ENCODE measurements around the gene P3H3.

The P3H3 gene, protein sequence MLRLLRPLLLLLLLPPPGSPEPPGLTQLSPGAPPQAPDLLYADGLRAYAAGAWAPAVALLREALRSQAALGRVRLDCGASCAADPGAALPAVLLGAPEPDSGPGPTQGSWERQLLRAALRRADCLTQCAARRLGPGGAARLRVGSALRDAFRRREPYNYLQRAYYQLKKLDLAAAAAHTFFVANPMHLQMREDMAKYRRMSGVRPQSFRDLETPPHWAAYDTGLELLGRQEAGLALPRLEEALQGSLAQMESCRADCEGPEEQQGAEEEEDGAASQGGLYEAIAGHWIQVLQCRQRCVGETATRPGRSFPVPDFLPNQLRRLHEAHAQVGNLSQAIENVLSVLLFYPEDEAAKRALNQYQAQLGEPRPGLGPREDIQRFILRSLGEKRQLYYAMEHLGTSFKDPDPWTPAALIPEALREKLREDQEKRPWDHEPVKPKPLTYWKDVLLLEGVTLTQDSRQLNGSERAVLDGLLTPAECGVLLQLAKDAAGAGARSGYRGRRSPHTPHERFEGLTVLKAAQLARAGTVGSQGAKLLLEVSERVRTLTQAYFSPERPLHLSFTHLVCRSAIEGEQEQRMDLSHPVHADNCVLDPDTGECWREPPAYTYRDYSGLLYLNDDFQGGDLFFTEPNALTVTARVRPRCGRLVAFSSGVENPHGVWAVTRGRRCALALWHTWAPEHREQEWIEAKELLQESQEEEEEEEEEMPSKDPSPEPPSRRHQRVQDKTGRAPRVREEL

GRCh38 chr12:6827982-6828780 is at the start of gene P3H3:
TSS of gene P3H3 (plus strand) at chr12:6828407. CDS start at chr12:6828441, 34 bp downstream.
- no peak for TF ChIP-seq CTCF (IDR thresholded peaks at IDR 0.05; ENCODE audit: extremely low read depth, missing control alignments)
- DNase-seq (ENCODE audit: low spot score): peak; percentile 59

- peak; percentile 91 for TF ChIP-seq CTCF (IDR thresholded peaks at IDR 0.05; ENCODE audit: extremely low read depth, missing control alignments)
- DNase-seq (ENCODE audit: low spot score): peak; percentile 85
Observed at GRCh38 chr12:6778574-6779550, 49.3 kb upstream of the P3H3 start.

DNA sequence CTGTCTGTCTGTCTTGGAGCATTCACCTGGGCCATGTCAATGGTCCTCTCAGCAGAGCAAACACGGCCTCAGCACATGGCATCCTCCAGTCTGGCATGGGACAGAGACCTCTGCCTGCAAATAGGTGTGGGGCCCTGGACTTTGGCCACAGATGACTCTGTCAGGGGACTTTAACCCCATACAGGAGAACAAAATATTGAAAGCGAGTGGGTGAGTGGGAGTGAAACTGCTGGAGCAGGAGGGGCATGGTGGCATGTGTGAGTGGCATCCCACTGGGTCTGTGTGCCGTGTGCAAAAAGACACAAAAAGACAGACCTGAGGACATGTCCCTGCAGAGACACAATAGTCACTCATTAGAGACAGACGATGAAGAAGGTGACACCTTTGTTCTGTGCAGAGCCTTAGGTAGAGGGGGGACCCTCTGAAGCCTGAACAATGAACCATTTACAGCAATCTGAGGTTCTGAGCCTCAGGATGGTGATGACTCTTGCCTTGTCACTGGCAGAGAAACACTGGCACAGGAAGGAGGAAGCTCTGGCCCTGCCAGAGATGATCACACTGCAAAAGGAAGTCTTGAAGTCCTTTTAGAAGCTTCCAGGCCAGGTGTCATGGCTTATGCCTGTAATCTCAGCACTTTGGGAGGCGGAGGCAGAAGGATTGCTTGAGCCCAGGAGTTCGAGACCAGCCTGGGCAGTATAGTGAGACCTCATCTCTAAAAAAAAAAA is 48.3 kb upstream of the P3H3 start:
- TF ChIP-seq CTCF (IDR thresholded peaks at IDR 0.05; ENCODE audit: extremely low read depth, missing control alignments): no peak
- DNase-seq (ENCODE audit: low spot score): no peak

DNA sequence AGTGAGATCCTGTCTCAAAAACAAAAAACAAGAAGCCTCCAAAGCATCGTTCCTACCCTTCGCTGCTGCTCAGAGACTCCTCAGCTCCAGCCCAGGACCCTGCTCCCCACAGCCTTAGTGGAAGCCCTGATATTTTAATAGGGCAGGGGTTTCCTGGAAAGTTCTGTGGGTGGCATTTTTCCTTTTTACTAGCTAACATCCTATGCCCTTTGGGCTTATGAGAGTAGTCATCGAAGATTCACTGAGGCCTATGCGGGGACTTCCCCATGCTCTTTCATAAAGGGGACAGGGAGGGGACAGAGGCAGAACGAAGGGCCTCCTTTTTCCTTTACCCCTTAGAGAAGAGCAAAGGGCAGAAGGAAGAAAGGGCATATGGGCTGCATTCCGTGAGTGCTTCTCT is 47.6 kb upstream of the P3H3 start:
- DNase-seq (ENCODE audit: low spot score): no peak
- no peak for TF ChIP-seq CTCF (IDR thresholded peaks at IDR 0.05; ENCODE audit: extremely low read depth, missing control alignments)

DNA sequence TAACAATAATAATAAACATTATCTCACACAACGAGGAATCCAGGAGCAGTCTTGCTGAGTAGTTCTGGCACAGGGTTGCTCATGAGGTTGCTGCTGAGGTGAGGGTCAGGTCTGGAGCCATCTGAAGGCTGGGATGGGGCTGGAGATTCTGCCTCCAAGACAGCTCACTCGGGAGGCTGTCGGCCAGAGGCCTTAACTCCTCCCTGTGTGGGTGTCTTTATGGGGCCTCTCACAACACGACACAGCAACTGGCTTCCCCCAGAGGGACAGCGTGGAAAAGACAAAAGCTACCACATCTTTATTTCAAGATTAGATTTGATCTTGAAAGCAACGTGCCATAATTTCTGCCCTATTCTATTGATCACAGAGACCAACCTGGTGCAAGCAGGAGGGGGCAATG is 46.1 kb upstream of the P3H3 start:
- no peak for TF ChIP-seq CTCF (IDR thresholded peaks at IDR 0.05; ENCODE audit: extremely low read depth, missing control alignments)
- DNase-seq (ENCODE audit: low spot score): no peak

Measured in GM20000 (cell line).